Dedifferentiated amniotic fluid mesenchymal stem cell (primary cell): ENCODE measurements around the gene CDH2.

Experiments
- DNase-seq: peaks from one replicate; pipeline ENCODE4 v3.0.0-alpha.2; 2016; ENCODE audit errors: extremely low spot score

Gene CDH2

GRCh38 chr18:28044036-28044435 is 132.9 kb downstream of the CDH2 start:
- no peak for DNase-seq

- DNase-seq, result no peak
These were observed 133.3 kb downstream of the CDH2 start for GRCh38 chr18:28043631-28044030.

GRCh38 chr18:28041366-28041765 is 135.6 kb downstream of the CDH2 start:
- DNase-seq, result peak; percentile 86

- DNase-seq, result no peak
These were observed 136.2 kb downstream of the CDH2 start for GRCh38 chr18:28040716-28041115.

GRCh38 chr18:28040211-28040610 is 136.7 kb downstream of the CDH2 start:
- no peak for DNase-seq

GRCh38 chr18:28039691-28040090 is 137.2 kb downstream of the CDH2 start:
- DNase-seq, result no peak

- no peak for DNase-seq
These were observed 137.9 kb downstream of the CDH2 start for GRCh38 chr18:28039078-28039477.

- no peak for DNase-seq
These were observed 140.4 kb downstream of the CDH2 start for GRCh38 chr18:28036488-28036887.

GRCh38 chr18:28034567-28034966 is 142.4 kb downstream of the CDH2 start:
- no peak for DNase-seq

GRCh38 chr18:28032177-28032576 is 144.8 kb downstream of the CDH2 start:
- no peak for DNase-seq

- DNase-seq, result no peak
These were observed 146.5 kb downstream of the CDH2 start for GRCh38 chr18:28030458-28030857.

- DNase-seq, result no peak
These were observed 149.2 kb downstream of the CDH2 start for GRCh38 chr18:28027755-28028154.

- no peak for DNase-seq
These were observed 157.4 kb downstream of the CDH2 start for GRCh38 chr18:28019425-28020108.

- DNase-seq, result no peak
These were observed 158.6 kb downstream of the CDH2 start for GRCh38 chr18:28018351-28018750.

- no peak for DNase-seq
These were observed 161.3 kb downstream of the CDH2 start for GRCh38 chr18:28015671-28016070.

GRCh38 chr18:28013066-28013465 is 163.9 kb downstream of the CDH2 start:
- DNase-seq, result no peak

GRCh38 chr18:28012336-28012735 is 164.6 kb downstream of the CDH2 start:
- no peak for DNase-seq

- DNase-seq, result no peak
These were observed 167.3 kb downstream of the CDH2 start for GRCh38 chr18:28009589-28009988.

- no peak for DNase-seq
These were observed 169.1 kb downstream of the CDH2 start for GRCh38 chr18:28007841-28008240.

- no peak for DNase-seq
These were observed 171.8 kb downstream of the CDH2 start for GRCh38 chr18:28005164-28005563.

- DNase-seq, result no peak
These were observed 172.3 kb downstream of the CDH2 start for GRCh38 chr18:28004606-28005005.

- peak; percentile 32 for DNase-seq
These were observed 173.5 kb downstream of the CDH2 start for GRCh38 chr18:28003451-28003850.

- no peak for DNase-seq
These were observed 174.1 kb downstream of the CDH2 start for GRCh38 chr18:28002841-28003240.

GRCh38 chr18:27996801-27997272 is 180.1 kb downstream of the CDH2 start:
- no peak for DNase-seq
